ENCODE measurements around the gene SLC17A9. TPM values are rescaled to one million over a fixed set of nuclear protein-coding genes. Genes with fewer than 3 reads are reported as not detected.

Gene SLC17A9
- polyA plus RNA-seq, 5 donors, result 1.6 to 4.5 (median 4.0) TPM

- no peak for DNase-seq
Measured at GRCh38 chr20:63016514-63017075, 64.1 kb downstream of the SLC17A9 start.

GRCh38 chr20:63017076-63017825 is 64.7 kb downstream of the SLC17A9 start:
- no peak for DNase-seq

- DNase-seq, result no peak
Measured at GRCh38 chr20:63017826-63018411, 65.4 kb downstream of the SLC17A9 start.

Other genes with a start within 250 kb of the SLC17A9 start
- gene NTSR1, start 243.9 kb upstream of the SLC17A9 start, polyA plus RNA-seq (ENCODE audit: insufficient read depth in 1 of 5, insufficient read length in 5 of 5, low replicate concordance in 1 of 5), result under 1 TPM; 0.04 to 0.16 (median 0.08) TPM
- gene MRGBP, start 156.2 kb upstream of the SLC17A9 start, polyA plus RNA-seq (ENCODE audit: insufficient read depth in 1 of 5, insufficient read length in 5 of 5, low replicate concordance in 1 of 5), result 10 to 100 TPM; 12.3 to 17.1 (median 15.5) TPM
- 10 to 100 TPM; 19.3 to 38.0 (median 27.3) TPM for gene OGFR, start 147.9 kb upstream of the SLC17A9 start, polyA plus RNA-seq (ENCODE audit: insufficient read depth in 1 of 5, insufficient read length in 5 of 5, low replicate concordance in 1 of 5)
- gene COL9A3, start 135.7 kb upstream of the SLC17A9 start, polyA plus RNA-seq (ENCODE audit: insufficient read depth in 1 of 5, insufficient read length in 5 of 5, low replicate concordance in 1 of 5), result 100 to 1,000 TPM in 1 of 5 donors, 10 to 100 TPM in 4; 47.6 to 102 (median 57.8) TPM
- gene TCFL5, start 90.9 kb upstream of the SLC17A9 start, polyA plus RNA-seq (ENCODE audit: insufficient read depth in 1 of 5, insufficient read length in 5 of 5, low replicate concordance in 1 of 5), result 10 to 100 TPM; 11.1 to 13.0 (median 11.5) TPM
- 10 to 100 TPM; 55.9 to 61.5 (median 58.6) TPM for gene DIDO1, start 26.2 kb upstream of the SLC17A9 start, polyA plus RNA-seq (ENCODE audit: insufficient read depth in 1 of 5, insufficient read length in 5 of 5, low replicate concordance in 1 of 5)
- 10 to 100 TPM; 42.1 to 52.1 (median 45.8) TPM for gene GID8, start 14.6 kb upstream of the SLC17A9 start, polyA plus RNA-seq (ENCODE audit: insufficient read depth in 1 of 5, insufficient read length in 5 of 5, low replicate concordance in 1 of 5)
- not detected for gene BHLHE23, start 54.3 kb downstream of the SLC17A9 start, polyA plus RNA-seq (ENCODE audit: insufficient read depth in 1 of 5, insufficient read length in 5 of 5, low replicate concordance in 1 of 5)